Measurements from ENCODE around the gene SOX5.

SOX5 gene

GRCh38 chr12:23949348-23950209, at the start of gene SOX5:
TSS of gene SOX5 (minus strand) at chr12:23949670. CDS start at chr12:23949601, 69 bp downstream.
- DNase-seq (ENCODE audit: low read depth in 3 of 3): no peak

- no peak for DNase-seq (ENCODE audit: low read depth in 3 of 3)
These were observed 37.6 kb upstream of the SOX5 start for GRCh38 chr12:23987046-23987445.

- DNase-seq (ENCODE audit: low read depth in 3 of 3): no peak
These were observed 31.4 kb upstream of the SOX5 start for GRCh38 chr12:23980826-23981225.

DNA sequence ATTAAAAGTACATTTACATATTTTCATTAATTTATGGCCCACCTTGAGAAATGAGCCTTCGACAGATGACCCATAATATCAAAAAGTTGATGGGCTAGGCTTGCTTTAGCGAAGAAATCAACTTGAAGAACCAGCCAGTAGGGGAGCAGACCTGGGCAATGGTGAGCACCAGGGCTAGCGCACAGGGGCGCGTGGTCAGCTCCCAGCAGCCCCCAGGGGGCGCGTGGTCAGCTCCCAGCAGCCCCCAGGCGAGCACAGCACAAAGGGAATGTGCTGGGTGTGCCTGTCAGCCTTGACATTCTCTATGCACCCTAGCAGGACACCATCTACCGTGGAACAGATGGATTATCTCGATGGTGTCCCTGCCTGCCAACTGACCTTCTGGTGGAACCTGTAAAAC, 15.3 kb upstream of the SOX5 start:
- no peak for DNase-seq (ENCODE audit: low read depth in 3 of 3)

GRCh38 chr12:23959826-23960225, 10.4 kb upstream of the SOX5 start:
- no peak for DNase-seq (ENCODE audit: low read depth in 3 of 3)

DNA sequence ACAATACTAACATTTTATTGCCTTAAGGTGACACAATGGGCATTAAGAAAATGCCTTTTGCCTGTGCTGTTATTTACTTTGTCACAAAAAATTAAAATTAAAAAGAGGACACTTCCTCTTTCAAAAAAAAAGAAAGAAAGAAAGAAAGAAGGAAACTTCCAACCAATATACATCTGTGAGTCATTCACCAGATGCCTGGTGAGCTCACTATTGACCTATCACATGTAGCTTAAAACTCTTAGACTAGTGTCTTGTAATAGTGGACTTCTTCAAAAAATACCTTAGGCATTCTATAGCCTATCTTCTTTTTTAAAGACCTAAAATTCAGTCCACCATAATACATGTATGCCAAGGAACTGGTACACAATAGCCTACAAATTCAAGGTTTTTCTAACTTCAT, 4.9 kb upstream of the SOX5 start:
- no peak for DNase-seq (ENCODE audit: low read depth in 3 of 3)

- DNase-seq (ENCODE audit: low read depth in 3 of 3): no peak
These were observed 2.6 kb upstream of the SOX5 start for GRCh38 chr12:23952071-23952470.

DNA sequence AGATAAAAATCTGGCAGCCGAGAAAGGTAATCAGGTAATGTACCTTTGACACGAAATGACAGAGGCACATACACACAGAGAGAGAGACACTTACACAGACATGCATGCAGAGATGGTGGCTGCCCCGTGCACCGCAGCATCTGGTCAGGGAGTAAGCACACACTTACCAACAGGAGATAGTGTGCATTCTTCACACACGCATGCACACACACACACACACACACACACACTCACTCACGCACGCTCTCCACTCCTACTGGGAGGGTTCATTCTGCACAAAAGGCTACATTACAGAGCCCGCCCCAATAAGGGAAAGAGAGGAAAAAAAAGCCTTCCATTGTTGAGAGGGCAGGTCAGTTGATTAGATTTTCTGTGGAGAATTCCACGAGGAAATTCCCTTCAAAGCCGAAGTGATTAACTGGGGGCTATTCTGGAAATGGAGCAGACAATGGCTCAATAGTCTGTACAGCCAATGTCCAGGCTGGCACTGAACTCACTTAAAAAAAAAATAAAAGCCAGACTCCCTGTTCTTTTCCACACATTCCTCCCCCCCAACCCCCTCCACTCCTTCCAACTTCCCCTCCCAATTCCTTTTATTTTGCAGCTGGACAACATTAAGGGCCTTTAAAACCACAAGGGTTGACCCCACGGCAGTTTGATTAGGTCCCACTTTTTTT, 1.4 kb upstream of the SOX5 start:
- DNase-seq (ENCODE audit: low read depth in 3 of 3): no peak

DNA sequence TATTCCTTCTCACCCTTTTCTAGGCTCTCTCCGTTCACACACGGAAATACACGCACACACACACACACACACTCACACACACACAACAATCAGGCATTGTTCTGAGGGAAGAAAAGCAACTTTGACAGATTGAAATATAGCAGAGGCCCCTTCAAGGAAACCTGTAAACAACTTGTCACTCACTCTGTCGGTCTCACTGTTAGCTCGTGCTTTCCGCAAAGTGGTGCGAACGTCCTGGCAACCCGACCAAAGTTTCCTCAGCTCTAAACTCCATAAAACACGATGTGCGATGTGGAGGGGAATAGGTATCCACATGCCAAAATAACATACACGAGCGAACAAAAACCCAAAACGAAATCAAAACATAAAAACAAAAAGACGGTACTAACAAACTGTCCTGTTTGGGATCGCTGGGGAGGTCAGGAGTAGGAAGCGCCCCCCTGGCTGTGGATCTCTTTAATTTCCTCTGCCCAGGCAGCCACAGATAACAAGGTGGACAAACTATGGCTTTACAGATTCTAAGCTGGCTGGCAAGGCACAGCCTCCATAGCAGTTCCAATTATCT, 822 bp upstream of the SOX5 start:
- no peak for DNase-seq (ENCODE audit: low read depth in 3 of 3)

DNA sequence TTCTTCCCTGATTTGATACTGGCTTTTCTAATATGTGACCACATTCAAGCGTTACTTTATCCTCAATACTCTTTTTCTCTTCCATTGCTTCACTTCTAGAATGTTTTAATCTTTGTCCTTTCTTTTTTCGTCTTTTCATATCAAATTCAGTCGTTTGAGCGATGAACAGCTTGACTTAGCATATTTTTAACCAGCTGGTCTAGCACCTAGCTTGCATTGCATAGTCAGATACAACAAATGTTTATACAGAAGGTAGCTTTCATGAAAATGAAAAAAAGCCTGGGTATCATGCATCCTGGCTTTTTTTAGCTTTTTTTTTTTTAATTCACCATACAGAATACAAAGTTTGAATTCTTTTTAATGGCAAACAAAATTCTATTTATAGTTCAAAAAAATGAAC, 1.2 kb downstream of the SOX5 start:
- DNase-seq (ENCODE audit: low read depth in 3 of 3): no peak

- DNase-seq (ENCODE audit: low read depth in 3 of 3): no peak
These were observed 2.1 kb downstream of the SOX5 start for GRCh38 chr12:23947395-23947794.

DNA sequence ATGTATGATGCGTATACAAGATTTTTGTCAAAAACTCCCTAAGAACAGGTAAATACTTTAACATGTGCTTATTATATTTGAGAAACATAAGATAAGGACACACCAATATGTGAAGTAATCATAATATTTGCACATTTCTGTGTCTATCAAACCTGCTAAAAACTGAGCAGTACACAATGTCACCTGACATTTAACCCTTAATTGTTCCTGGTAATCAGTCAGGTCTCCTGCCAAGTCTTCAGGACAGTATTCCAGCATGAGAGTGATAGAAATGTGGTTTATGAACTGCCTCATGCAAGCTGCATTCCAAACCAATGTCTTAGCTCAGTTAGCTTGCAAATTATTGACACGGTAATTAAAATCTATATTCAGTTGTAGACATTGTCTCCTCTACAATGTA, 4.2 kb downstream of the SOX5 start:
- no peak for DNase-seq (ENCODE audit: low read depth in 3 of 3)

DNA sequence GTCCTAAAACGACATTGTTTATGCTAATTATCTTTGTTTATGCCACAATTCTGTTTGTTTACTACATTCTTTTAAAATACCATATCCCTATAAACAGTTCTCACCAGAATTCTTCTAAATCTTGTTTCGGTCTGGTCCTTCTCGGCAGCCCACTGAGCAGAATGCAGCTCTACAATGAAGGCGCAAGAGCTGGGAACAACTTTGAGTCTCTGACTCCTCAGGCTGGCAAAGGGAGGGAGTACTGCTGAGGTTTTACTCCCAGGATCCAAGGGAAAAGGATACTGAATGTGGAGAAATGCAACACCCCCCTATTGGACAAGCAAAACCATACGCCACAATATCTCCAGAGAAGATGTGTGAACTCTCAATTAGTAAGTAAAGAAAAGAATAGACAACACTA, 5.4 kb downstream of the SOX5 start:
- DNase-seq (ENCODE audit: low read depth in 3 of 3): no peak

- DNase-seq (ENCODE audit: low read depth in 3 of 3): no peak
These were observed 6.6 kb downstream of the SOX5 start for GRCh38 chr12:23942841-23943240.

- no peak for DNase-seq (ENCODE audit: low read depth in 3 of 3)
These were observed 7.7 kb downstream of the SOX5 start for GRCh38 chr12:23941780-23942179.

DNA sequence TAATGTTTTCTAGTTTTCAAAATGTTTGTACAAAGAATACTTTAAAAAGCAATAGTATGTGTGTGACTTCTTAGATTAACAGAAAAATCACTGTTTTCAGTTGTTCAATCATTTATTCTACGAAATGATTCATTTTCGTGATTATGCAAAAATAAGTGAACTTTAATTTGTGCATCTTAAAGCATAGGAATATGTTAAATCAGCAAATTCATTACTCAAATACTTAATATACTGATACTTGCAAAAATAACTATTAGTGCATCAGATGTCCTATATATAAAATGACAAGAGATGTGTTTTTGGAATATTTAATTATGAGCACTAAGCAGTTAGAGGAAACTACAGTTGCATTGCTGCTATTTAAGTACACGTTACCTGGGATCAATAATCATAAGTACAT, 11.0 kb downstream of the SOX5 start:
- DNase-seq (ENCODE audit: low read depth in 3 of 3): no peak

DNA sequence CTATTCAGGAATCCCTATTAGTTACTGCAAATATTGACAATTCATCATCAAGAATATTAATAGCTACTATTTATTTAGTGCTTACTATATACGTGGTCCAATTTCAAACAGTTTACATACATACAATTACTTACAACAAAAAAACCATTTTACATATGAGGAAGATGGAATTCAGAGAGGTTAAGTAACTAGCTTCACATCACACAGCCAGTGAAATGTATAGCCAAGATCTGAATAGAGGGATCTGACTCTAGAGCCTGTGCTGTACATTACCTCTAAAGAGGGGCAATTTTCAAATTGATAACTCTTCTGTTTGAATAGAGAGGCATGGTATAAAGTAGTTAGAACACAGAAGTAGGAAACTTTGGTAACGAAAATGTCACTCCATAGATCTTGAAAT, 18.3 kb downstream of the SOX5 start:
- no peak for DNase-seq (ENCODE audit: low read depth in 3 of 3)

- DNase-seq (ENCODE audit: low read depth in 3 of 3): no peak
These were observed 18.9 kb downstream of the SOX5 start for GRCh38 chr12:23930599-23930998.

DNA sequence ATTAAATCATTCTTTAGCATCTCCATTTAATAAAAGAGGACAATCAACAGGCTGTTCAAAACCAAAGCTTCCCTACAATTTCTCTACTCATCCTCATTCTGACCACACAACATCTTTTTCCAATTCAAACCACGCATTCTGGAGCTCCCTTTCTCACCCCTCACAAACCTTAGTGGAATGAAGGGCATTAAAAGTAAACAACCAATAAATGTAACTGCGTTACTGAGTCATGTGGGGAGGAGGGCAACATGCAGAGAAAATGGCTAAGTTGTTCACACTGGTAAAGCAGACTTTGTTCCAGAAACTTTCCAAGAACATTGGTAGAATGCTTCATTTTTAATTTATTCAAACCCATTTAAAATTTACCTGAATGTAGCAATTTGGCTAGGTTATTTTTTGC, 19.6 kb downstream of the SOX5 start:
- DNase-seq (ENCODE audit: low read depth in 3 of 3): no peak

- DNase-seq (ENCODE audit: low read depth in 3 of 3): no peak
These were observed 21.6 kb downstream of the SOX5 start for GRCh38 chr12:23927907-23928306.

DNA sequence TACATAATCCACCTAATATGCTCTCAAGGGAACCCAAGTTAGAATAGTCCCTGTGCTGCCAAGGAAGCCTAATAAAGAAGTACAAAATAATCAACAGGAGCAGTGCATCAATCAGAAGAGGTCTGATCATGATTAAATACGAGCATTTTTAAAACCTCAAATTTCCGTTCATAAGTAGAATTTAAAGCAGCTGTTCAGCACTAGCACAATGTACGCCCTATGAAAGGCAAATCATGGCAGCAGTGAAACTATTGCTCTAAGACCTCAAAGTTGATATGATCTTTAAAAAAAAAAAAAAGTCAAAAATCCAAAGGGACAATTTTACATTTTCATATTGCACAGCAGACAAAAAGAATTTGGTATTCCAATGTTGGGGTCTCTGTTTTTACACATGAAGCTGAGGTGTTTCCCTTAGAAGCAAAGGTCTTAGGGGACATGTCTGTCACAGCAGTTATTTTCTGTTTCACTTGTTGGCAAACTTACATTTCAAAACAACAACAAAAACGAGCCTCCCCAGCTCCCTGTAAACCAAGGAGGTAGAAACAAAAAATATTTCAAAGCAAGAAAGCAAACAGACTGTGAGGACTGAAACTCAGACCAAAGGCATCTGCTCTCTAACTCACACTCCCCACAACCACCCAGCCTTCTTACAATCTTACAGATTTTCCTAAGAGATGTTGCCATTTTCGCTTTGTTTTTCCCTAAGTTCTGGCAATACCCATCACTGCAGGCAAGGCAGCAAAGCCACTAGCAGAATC, 28.2 kb downstream of the SOX5 start:
- DNase-seq (ENCODE audit: low read depth in 3 of 3): no peak

DNA sequence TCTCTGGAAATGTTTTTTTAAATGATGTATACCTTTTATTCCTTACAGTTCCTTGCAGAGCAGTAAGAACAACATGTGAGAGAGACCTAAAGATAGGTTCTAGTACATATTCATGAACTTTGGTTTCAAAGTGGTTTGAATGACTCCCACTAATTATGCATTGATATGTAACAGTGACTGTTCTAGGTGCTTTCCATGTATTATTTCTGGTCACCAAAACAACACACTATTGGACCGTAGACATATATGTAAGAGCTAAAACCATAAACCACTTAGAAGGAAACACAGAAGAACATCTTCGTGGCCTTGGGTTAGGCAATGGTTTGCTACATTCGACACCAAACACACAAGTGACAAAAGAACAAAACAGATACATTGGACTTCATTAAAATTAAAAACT, 37.9 kb downstream of the SOX5 start:
- DNase-seq (ENCODE audit: low read depth in 3 of 3): no peak

Data from stimulated activated CD4-positive, alpha-beta T cell treated with anti-CD3 and anti-CD28 coated beads, TNF-alpha, amount 100 ng/mL, for 4 hours (primary cell).